ENCODE measurements around the gene AKAP1. TPM values are rescaled to one million over a fixed set of nuclear protein-coding genes. Genes with fewer than 3 reads are reported as not detected.

The AKAP1 gene
- total and polyA plus RNA-seq, 11 donors = 55.8 to 240 (median 128) TPM

DNA sequence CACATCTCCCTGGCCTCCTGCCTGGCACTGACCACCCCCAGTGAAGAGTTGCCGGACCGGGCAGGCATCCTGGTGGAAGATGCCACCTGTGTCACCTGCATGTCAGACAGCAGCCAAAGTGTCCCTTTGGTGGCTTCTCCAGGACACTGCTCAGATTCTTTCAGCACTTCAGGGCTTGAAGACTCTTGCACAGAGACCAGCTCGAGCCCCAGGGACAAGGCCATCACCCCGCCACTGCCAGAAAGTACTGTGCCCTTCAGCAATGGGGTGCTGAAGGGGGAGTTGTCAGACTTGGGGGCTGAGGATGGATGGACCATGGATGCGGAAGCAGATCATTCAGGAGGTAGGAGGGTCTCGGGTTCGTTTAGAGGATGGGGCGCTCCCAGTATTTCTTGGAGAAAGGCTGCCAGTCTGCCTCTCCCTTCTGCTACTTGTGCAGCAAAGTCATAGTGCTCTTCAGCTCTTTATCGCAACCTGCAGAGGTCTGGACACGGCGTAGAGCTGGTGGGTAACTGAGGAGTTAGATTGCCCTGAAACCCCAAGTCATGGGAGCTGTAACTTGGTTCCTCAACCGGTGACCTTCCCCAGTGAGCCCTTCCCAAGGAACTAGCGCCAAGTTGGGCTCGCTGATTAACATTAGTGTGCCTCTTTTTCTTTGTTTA, 21.9 kb downstream of the AKAP1 start:
- H3K27me3 ChIP-seq = no peaks in the 10 kb centered on the region
- 74 to 84% (median 80%) methylated on average over 14 of the region's 14 CpGs for WGBS, 4 donors
- H3K27ac ChIP-seq = peak overlapping the region in 11 of 12 donors; percentile 1 to 96 (median 88)
- ATAC-seq (no peak), DNase-seq (no peak)
- H3K36me3 ChIP-seq = peaks cover 0 to 18% (median 7%) of the 10 kb centered on the region in 9 donors
- intact Hi-C loops (cut with DNase I) = loop anchor here in 2 of 10 donors (5.0 kb wide), 2 partner anchors 75 to 100 kb away; no protein-coding TSS in a partner anchor
- H3K9me3 ChIP-seq = no peaks in the 10 kb centered on the region
- H3K4me3 ChIP-seq = no peak overlapping the region
- TF ChIP-seq, protein P1, sequence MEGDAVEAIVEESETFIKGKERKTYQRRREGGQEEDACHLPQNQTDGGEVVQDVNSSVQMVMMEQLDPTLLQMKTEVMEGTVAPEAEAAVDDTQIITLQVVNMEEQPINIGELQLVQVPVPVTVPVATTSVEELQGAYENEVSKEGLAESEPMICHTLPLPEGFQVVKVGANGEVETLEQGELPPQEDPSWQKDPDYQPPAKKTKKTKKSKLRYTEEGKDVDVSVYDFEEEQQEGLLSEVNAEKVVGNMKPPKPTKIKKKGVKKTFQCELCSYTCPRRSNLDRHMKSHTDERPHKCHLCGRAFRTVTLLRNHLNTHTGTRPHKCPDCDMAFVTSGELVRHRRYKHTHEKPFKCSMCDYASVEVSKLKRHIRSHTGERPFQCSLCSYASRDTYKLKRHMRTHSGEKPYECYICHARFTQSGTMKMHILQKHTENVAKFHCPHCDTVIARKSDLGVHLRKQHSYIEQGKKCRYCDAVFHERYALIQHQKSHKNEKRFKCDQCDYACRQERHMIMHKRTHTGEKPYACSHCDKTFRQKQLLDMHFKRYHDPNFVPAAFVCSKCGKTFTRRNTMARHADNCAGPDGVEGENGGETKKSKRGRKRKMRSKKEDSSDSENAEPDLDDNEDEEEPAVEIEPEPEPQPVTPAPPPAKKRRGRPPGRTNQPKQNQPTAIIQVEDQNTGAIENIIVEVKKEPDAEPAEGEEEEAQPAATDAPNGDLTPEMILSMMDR (IDR thresholded peaks at IDR 0.05) = no peak
- TF ChIP-seq POLR2A (IDR thresholded peaks at IDR 0.05) = no peak
- peaks cover 6 to 91% (median 63%) of the 10 kb centered on the region in 12 donors for H3K4me1 ChIP-seq

DNA sequence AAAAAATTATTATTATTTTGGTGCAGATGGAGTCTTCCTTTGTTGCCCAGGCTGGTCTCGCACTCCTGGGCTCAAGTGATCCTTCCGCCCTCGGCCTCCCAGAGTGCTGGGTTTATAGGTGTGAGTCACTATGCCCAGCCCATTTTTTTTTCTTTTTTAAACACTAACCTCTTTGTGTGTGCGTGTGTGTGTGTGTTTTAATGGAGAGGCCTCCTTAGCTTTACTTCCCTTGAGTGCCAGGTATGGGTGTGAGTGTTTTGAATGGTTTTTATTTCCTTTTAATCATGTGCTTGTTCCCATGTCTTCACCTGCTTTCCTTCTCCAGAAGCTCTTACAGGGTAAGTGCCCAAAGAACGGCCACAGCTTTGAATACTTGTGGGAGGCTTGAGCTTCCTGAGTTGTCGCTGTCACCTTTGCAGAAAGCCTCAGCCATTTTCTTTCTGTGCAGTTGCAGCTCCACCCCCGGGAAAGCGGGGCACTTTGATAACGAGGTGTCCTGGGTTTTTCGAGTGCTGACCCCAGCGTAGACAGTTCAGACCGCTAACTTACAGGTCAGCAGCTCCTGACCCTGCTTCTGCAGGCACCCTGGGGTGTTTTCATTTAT, 22.6 kb downstream of the AKAP1 start:
- ATAC-seq = no peak
- Histone ChIP-seq H3K4me3 (no peak overlapping the region), H3K9me3 (no peaks in the 10 kb centered on the region), H3K27me3 (no peaks in the 10 kb centered on the region), H3K36me3 (peaks cover 0 to 24% (median 13%) of the 10 kb centered on the region in 9 donors), H3K27ac (peak overlapping the region in 11 of 12 donors; percentile 57 to 96 (median 88)), H3K4me1 (peaks cover 6 to 91% (median 63%) of the 10 kb centered on the region in 12 donors)
- intact Hi-C loops (cut with DNase I) = loop anchor here in 2 of 10 donors (5.0 kb wide), 2 partner anchors 75 to 100 kb away; no protein-coding TSS in a partner anchor
- WGBS, 4 donors = 46 to 57% (median 48%) methylated on average over 12 of the region's 12 CpGs
- no peak for TF ChIP-seq POLR2A (IDR thresholded peaks at IDR 0.05)
- TF ChIP-seq, protein P1 (IDR thresholded peaks at IDR 0.05) = no peak
- no peak for DNase-seq

DNA sequence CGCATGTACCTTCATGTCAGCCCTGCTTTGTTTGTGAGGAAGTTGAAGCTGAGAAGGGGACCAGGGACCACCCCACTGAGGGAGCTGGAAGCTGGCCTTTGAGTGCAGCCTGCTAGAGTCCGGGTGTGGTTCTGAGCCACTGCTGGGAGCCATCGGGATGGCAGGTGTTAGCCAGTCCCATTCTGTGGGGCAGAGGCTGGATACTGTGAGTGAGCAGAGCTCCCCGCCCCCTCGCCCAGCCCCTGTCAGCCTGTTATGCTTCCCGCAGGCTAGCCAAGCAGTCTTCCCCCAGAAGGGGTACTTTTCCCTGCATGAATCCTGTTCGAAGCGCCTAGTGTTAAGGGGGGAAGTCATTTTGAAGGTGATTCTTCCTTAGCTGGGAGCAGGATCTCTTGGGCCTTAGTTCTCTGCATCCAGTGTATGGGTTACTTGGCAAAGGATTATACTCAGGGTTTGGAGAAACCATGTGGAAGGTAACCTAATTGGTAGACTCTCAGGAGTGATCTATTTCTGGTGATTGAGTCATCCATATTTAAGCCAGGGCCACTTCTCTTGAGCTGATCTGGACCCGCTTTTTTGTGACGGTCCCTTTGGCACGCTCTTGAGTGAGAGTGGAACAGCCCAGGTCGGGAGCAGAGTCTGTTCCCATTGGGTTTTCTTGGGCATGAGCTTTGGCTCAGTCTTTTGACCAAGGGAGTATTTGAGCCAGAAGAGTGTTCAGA, 23.8 kb downstream of the AKAP1 start:
- intact Hi-C loops (cut with DNase I) = loop anchor here in 3 of 10 donors (1.0 to 5.0 kb wide), 3 partner anchors 23 to 102 kb away; no protein-coding TSS in a partner anchor
- Histone ChIP-seq H3K27ac (peak overlapping the region; percentile 53 to 96 (median 86)), H3K36me3 (peaks cover 0 to 32% (median 16%) of the 10 kb centered on the region in 9 donors), H3K4me1 (peaks cover 6 to 90% (median 65%) of the 10 kb centered on the region in 12 donors), H3K4me3 (no peak overlapping the region), H3K27me3 (no peaks in the 10 kb centered on the region), H3K9me3 (no peaks in the 10 kb centered on the region)
- 62 to 71% (median 66%) methylated on average over 10 to 12 of the region's 12 CpGs for WGBS, 4 donors
- DNase-seq (peak in 3 of 5 donors; percentile 49 to 82 (median 71)), ATAC-seq (peak; percentile 35 to 69 (median 63))
- no peak for TF ChIP-seq POLR2A (IDR thresholded peaks at IDR 0.05)
- TF ChIP-seq, protein P1 (IDR thresholded peaks at IDR 0.05) = no peak
